Fibroblast of mammary gland (primary cell): ENCODE results near the gene MAP3K20.
"Not testable (repeated sequence)": the region's sequence is repeated elsewhere in the genome, so short reads cannot be mapped to it uniquely, and the experiment has no call there.

Experiments
- DNase-seq: peaks from one replicate; pipeline ENCODE4 v3.0.0-alpha.2; 2010; ENCODE audit warnings: low read depth
- H3K4me3 ChIP-seq: 2 replicates; pipeline ENCODE4 v1.5.1; 2011; ENCODE audit warnings: low read depth, mild to moderate bottlenecking, low read length, moderate library complexity; ENCODE audit not compliant: control insufficient read depth
- CTCF ChIP-seq: conservative IDR thresholded peaks from 2 replicates; pipeline ENCODE4 v1.5.1; 2011; ENCODE audit warnings: low read depth, low read length, inconsistent platforms; ENCODE audit not compliant: control insufficient read depth, insufficient read depth

The MAP3K20 gene

GRCh38 chr2:173307293-173307692 is 231.6 kb downstream of the MAP3K20 start:
- H3K4me3 ChIP-seq: no peak overlapping the region
- no peak for DNase-seq
- no peak for TF ChIP-seq CTCF

GRCh38 chr2:173309370-173309769 is 233.7 kb downstream of the MAP3K20 start:
- DNase-seq, H3K4me3 ChIP-seq: not testable (repeated sequence)

- no peak for DNase-seq
- no peak for TF ChIP-seq CTCF
- no peak overlapping the region for H3K4me3 ChIP-seq
Measured at GRCh38 chr2:173311844-173312606, 236.4 kb downstream of the MAP3K20 start.
